Stimulated activated CD4-positive, alpha-beta T cell treated with anti-CD3 and anti-CD28 coated beads, Interleukin-1b, Interleukin-23, amount 100 ng/mL, for 24 hours (primary cell): ENCODE data around the gene RTN4IP1.

Source experiments
- DNase-seq, 4 experiments: peaks; one replicate each; pipeline ENCODE4 v3.0.0-alpha.2; 2020; ENCODE audit warnings: low read depth in 4 of 4, low spot score in 1 of 4

The RTN4IP1 gene

GRCh38 chr6:106547601-106548453 lies 81.5 kb downstream of the RTN4IP1 start:
- DNase-seq = peak in 1 of 4 experiments; percentile 21

- no peak for DNase-seq
Observed at GRCh38 chr6:106546691-106547414, 82.4 kb downstream of the RTN4IP1 start.

- no peak for DNase-seq
Observed at GRCh38 chr6:106546261-106546690, 83.0 kb downstream of the RTN4IP1 start.

GRCh38 chr6:106540907-106541306 lies 88.4 kb downstream of the RTN4IP1 start:
- no peak for DNase-seq

GRCh38 chr6:106540432-106540831 lies 88.9 kb downstream of the RTN4IP1 start:
- no peak for DNase-seq

- no peak for DNase-seq
Observed at GRCh38 chr6:106539936-106540335, 89.4 kb downstream of the RTN4IP1 start.

GRCh38 chr6:106538145-106538544 lies 91.2 kb downstream of the RTN4IP1 start:
- DNase-seq = no peak

- no peak for DNase-seq
Observed at GRCh38 chr6:106537662-106538061, 91.6 kb downstream of the RTN4IP1 start.

GRCh38 chr6:106536851-106537250 lies 92.4 kb downstream of the RTN4IP1 start:
- DNase-seq = no peak

- no peak for DNase-seq
Observed at GRCh38 chr6:106536357-106536756, 92.9 kb downstream of the RTN4IP1 start.

GRCh38 chr6:106535012-106535411 lies 94.3 kb downstream of the RTN4IP1 start:
- DNase-seq = no peak

GRCh38 chr6:106534564-106534982 lies 94.7 kb downstream of the RTN4IP1 start:
- DNase-seq = peak in 1 of 4 experiments; percentile 45

GRCh38 chr6:106534004-106534403 lies 95.3 kb downstream of the RTN4IP1 start:
- DNase-seq = no peak

GRCh38 chr6:106533054-106533453 lies 96.2 kb downstream of the RTN4IP1 start:
- no peak for DNase-seq

GRCh38 chr6:106530502-106530901 lies 98.8 kb downstream of the RTN4IP1 start:
- no peak for DNase-seq

- DNase-seq = no peak
Observed at GRCh38 chr6:106530026-106530425, 99.3 kb downstream of the RTN4IP1 start.

- DNase-seq = no peak
Observed at GRCh38 chr6:106529438-106529837, 99.9 kb downstream of the RTN4IP1 start.

- no peak for DNase-seq
Observed at GRCh38 chr6:106528521-106528920, 100.8 kb downstream of the RTN4IP1 start.

GRCh38 chr6:106527979-106528378 lies 101.3 kb downstream of the RTN4IP1 start:
- DNase-seq = no peak

GRCh38 chr6:106527117-106527516 lies 102.2 kb downstream of the RTN4IP1 start:
- DNase-seq = no peak

GRCh38 chr6:106525882-106526275 lies 103.4 kb downstream of the RTN4IP1 start:
- DNase-seq = no peak
